Stomach (tissue), 4 donors: Measurements from ENCODE around the gene FAM222B.

Source experiments
- EP300 ChIP-seq: sonication (generic); formaldehyde crosslinking; IDR thresholded peaks from one replicate; pipeline ENCODE4 v1.6.1; 2017; ENCODE audit warnings: antibody characterized with exemption
- POLR2A ChIP-seq, 4 donors: fragments of 450-650 bp; IDR thresholded peaks; one replicate each; pipeline ENCODE4 v1.6.1; 2016; ENCODE audit warnings: antibody characterized with exemption in 4 of 4, control low read depth in 2 of 4, mild to moderate bottlenecking in 1 of 4, moderate library complexity in 1 of 4
- POLR2AphosphoS5 ChIP-seq, 3 donors: sonication (generic); formaldehyde crosslinking; IDR thresholded peaks; one replicate each; pipeline ENCODE4 v1.6.1; 2016; ENCODE audit warnings: antibody characterized with exemption in 3 of 3
- TF ChIP-seq, protein P1 (sequence below), 7 experiments: fragments of 450-650 bp in 4 of 7; fragments of 200-600 bp in 3 of 7; sonication (generic) in 3 of 7; IDR thresholded peaks; one replicate each; pipeline ENCODE4 v1.5.1; 2016 to 2019; ENCODE audit warnings: antibody characterized with exemption in 7 of 7, control low read depth in 2 of 7, mild to moderate bottlenecking in 1 of 7

DNA sequence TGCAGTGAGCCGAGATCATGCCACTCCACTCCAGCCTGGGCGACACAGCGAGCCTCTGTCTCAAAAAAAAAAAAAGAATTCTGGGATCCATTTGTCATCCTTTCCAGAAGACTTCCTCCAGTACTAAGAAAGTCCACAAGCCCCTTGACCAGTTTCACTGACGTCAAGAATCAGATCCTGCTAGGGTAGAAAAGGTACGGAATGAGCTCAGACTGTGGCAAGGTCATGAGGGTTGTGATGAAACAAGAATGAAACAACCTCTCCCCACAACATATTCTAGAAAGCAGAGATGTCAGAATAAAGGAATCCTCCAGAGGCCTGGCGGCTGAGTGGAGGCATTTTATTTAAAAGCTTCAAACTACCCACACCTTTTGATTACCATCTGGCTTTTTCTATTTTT, 68.9 kb downstream of the FAM222B start:
- TF ChIP-seq, protein P1, sequence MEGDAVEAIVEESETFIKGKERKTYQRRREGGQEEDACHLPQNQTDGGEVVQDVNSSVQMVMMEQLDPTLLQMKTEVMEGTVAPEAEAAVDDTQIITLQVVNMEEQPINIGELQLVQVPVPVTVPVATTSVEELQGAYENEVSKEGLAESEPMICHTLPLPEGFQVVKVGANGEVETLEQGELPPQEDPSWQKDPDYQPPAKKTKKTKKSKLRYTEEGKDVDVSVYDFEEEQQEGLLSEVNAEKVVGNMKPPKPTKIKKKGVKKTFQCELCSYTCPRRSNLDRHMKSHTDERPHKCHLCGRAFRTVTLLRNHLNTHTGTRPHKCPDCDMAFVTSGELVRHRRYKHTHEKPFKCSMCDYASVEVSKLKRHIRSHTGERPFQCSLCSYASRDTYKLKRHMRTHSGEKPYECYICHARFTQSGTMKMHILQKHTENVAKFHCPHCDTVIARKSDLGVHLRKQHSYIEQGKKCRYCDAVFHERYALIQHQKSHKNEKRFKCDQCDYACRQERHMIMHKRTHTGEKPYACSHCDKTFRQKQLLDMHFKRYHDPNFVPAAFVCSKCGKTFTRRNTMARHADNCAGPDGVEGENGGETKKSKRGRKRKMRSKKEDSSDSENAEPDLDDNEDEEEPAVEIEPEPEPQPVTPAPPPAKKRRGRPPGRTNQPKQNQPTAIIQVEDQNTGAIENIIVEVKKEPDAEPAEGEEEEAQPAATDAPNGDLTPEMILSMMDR (IDR thresholded peaks at IDR 0.05), result no peak
- no peak for TF ChIP-seq POLR2A (IDR thresholded peaks at IDR 0.05)
- TF ChIP-seq EP300, result no peak
- TF ChIP-seq POLR2AphosphoS5 (IDR thresholded peaks at IDR 0.05), result no peak
